Keratinocyte (primary cell): Measurements from ENCODE around the gene CD200R1. TPM values are rescaled to one million over a fixed set of nuclear protein-coding genes. Genes with fewer than 3 reads are reported as not detected.

Experiments used
- DNase-seq: peaks from one replicate; pipeline ENCODE4 v3.0.0-alpha.2; 2011; ENCODE audit warnings: low read depth, missing footprints, low spot score
- FAIRE-seq: peaks from 2 replicates; lab custom pipeline; 2011; peaks lifted over from hg19 to GRCh38; lab: Jason Lieb, UNC
- H2AFZ ChIP-seq: 2 replicates; pipeline ENCODE4 v1.6.0; 2012; ENCODE audit warnings: low read length, control low read depth, inconsistent platforms; ENCODE audit not compliant: control insufficient read depth
- H3K27ac ChIP-seq: 2 replicates; pipeline ENCODE4 v1.5.1; 2011; ENCODE audit warnings: low read length; ENCODE audit not compliant: control insufficient read depth, insufficient read depth
- H3K27me3 ChIP-seq: 3 replicates; pipeline ENCODE4 v1.6.0; 2011; ENCODE audit warnings: low read length; ENCODE audit not compliant: control insufficient read depth, insufficient read depth; ENCODE audit errors: extremely low read depth
- H3K36me3 ChIP-seq, 2 experiments: 2 replicates in 1 of 2; 3 replicates in 1 of 2; pipeline ENCODE4 v1.5.1; 2011; ENCODE audit warnings: low read length in 2 of 2, mild to moderate bottlenecking in 1 of 2; ENCODE audit not compliant: control insufficient read depth in 2 of 2, insufficient read depth in 2 of 2; ENCODE audit errors: extremely low read depth in 1 of 2
- H3K4me1 ChIP-seq: 3 replicates; pipeline ENCODE4 v1.5.1; 2011; ENCODE audit warnings: low read length; ENCODE audit not compliant: control insufficient read depth, insufficient read depth; ENCODE audit errors: extremely low read depth
- H3K4me2 ChIP-seq: 3 replicates; pipeline ENCODE4 v1.6.0; 2011; ENCODE audit warnings: low read depth, low read length; ENCODE audit not compliant: control insufficient read depth, insufficient read depth; ENCODE audit errors: extremely low read depth
- H3K4me3 ChIP-seq, 3 experiments: fragments of 200-600 bp in 1 of 3; sonication (generic) in 1 of 3; 2 replicates in 2 of 3; 3 replicates in 1 of 3; pipeline ENCODE4 v1.5.1; 2011 to 2016; ENCODE audit warnings: low read length in 3 of 3, mild to moderate bottlenecking in 3 of 3, control low read depth in 2 of 3, inconsistent platforms in 1 of 3, low read depth in 1 of 3, mixed read lengths in 1 of 3, mixed run types in 1 of 3, moderate library complexity in 1 of 3; ENCODE audit not compliant: control insufficient read depth in 2 of 3, insufficient read depth in 2 of 3; ENCODE audit errors: extremely low read depth in 1 of 3
- H3K79me2 ChIP-seq: 2 replicates; pipeline ENCODE4 v1.6.0; 2012; ENCODE audit warnings: low read length; ENCODE audit not compliant: control insufficient read depth, insufficient read depth
- H3K9ac ChIP-seq: 3 replicates; pipeline ENCODE4 v1.6.0; 2011; ENCODE audit warnings: low read length; ENCODE audit not compliant: control insufficient read depth, insufficient read depth; ENCODE audit errors: extremely low read depth
- H3K9me1 ChIP-seq: 3 replicates; pipeline ENCODE4 v1.6.0; 2011; ENCODE audit warnings: low read length; ENCODE audit not compliant: control insufficient read depth, insufficient read depth; ENCODE audit errors: extremely low read depth
- H3K9me3 ChIP-seq: 2 replicates; pipeline ENCODE4 v1.5.1; 2012; ENCODE audit warnings: low read depth, low read length; ENCODE audit not compliant: control insufficient read depth
- H4K20me1 ChIP-seq: 3 replicates; pipeline ENCODE4 v1.6.0; 2011; ENCODE audit warnings: low read length; ENCODE audit not compliant: control insufficient read depth, insufficient read depth; ENCODE audit errors: extremely low read depth
- EZH2 ChIP-seq: IDR thresholded peaks from one replicate; pipeline ENCODE4 v1.6.1; 2012; ENCODE audit warnings: inconsistent platforms, mild to moderate bottlenecking, low read length, moderate library complexity
- dilution Hi-C: fragments of 300-500 bp; cut with MboI; formaldehyde crosslinking; loops from one replicate; pipeline ENCODE4 v1.7.0; 2020; ENCODE audit warnings: low sequenced_read_pairs; ENCODE audit not compliant: extremely low pct_ligation_motif_present
- polyA minus RNA-seq, 3 experiments: library from RNA; depleted of rRNA, polyadenylated mRNA; stranded (reverse); fragments of >200 nt; gene quantifications; 1 replicate in 1 of 3; 2 replicates in 1 of 3; 3 replicates in 1 of 3; pipeline ENCODE4 v1.2.3, GENCODE V29; 2011
- polyA plus RNA-seq, 5 experiments: library from polyadenylated mRNA; depleted of rRNA in 3 of 5; stranded (reverse) in 3 of 5; stranded (forward) in 1 of 5; unstranded in 1 of 5; fragments of >200 nt; gene quantifications; 1 replicate in 1 of 5; 2 replicates in 3 of 5; 3 replicates in 1 of 5; pipeline versions ENCODE4 v1.2.1 to v1.2.3, GENCODE V29; 2011 to 2012; ENCODE audit warnings: missing spikeins in 2 of 5, low read depth in 1 of 5, low replicate concordance in 1 of 5
- TF ChIP-seq, protein P1 (sequence below), 3 experiments: IDR thresholded peaks in 1 of 3; conservative IDR thresholded peaks in 1 of 3; optimal IDR thresholded peaks in 1 of 3; 2 replicates in 2 of 3; 3 replicates in 1 of 3; pipeline versions ENCODE3 to v1.5.1; 2011; ENCODE audit warnings: low read length in 3 of 3, mild to moderate bottlenecking in 3 of 3, moderate library complexity in 2 of 3, control low read depth in 1 of 3, inconsistent platforms in 1 of 3; ENCODE audit not compliant: insufficient read depth in 2 of 3; ENCODE audit errors: extremely low read depth in 1 of 3

CD200R1 gene, protein sequence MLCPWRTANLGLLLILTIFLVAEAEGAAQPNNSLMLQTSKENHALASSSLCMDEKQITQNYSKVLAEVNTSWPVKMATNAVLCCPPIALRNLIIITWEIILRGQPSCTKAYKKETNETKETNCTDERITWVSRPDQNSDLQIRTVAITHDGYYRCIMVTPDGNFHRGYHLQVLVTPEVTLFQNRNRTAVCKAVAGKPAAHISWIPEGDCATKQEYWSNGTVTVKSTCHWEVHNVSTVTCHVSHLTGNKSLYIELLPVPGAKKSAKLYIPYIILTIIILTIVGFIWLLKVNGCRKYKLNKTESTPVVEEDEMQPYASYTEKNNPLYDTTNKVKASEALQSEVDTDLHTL
- polyA plus RNA-seq = 0.97 to 1.9 TPM (median 1.6 TPM) in 3 replicates
- polyA plus RNA-seq (2011; ENCODE audit: low read depth) = not detected
- polyA plus RNA-seq (2011; cell fraction: cytosol; rRNA removed) = 0.61 and 1.1 TPM in 2 replicates
- polyA plus RNA-seq (2011; cell fraction: nucleus; rRNA removed) = 1.5 and 1.6 TPM in 2 replicates
- polyA plus RNA-seq (2012; ENCODE audit: low replicate concordance) = 0.24 and 0.78 TPM in 2 replicates
- 1.5 to 2.0 TPM in 2 of 3 replicates, not detected in the other for polyA minus RNA-seq
- polyA minus RNA-seq (2011; cell fraction: cytosol; rRNA and poly(A)+ RNA removed) = not detected
- 1.2 and 2.9 TPM in 2 replicates for polyA minus RNA-seq (2011; cell fraction: nucleus; rRNA and poly(A)+ RNA removed)

DNA sequence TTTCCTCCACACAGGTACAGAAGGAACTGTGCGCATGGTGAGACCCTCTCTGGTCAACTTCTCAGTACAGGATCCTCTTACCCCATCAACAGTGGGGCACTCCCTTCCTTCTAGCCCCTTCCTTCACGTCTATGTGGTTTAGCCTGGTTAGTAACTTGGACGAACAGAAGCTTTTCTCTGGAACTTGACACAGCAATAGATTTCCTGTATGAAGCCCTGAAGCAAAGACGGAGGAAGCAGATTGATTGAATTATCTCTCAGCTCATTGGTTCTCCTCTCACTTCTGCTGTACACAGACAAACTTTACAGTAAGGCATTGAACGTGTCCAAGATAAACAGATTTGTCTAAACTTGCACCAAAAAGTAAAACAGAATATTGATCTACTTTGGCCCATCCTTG is at the start of gene CD200R1:
Gene CD200R1 (minus strand): TSS at position 210 of the 400 bp plus-strand sequence. CDS start 246 bp downstream, outside the sequence.
- DNase-seq (no peak), FAIRE-seq (peak; percentile 48)
- TF ChIP-seq, protein P1, sequence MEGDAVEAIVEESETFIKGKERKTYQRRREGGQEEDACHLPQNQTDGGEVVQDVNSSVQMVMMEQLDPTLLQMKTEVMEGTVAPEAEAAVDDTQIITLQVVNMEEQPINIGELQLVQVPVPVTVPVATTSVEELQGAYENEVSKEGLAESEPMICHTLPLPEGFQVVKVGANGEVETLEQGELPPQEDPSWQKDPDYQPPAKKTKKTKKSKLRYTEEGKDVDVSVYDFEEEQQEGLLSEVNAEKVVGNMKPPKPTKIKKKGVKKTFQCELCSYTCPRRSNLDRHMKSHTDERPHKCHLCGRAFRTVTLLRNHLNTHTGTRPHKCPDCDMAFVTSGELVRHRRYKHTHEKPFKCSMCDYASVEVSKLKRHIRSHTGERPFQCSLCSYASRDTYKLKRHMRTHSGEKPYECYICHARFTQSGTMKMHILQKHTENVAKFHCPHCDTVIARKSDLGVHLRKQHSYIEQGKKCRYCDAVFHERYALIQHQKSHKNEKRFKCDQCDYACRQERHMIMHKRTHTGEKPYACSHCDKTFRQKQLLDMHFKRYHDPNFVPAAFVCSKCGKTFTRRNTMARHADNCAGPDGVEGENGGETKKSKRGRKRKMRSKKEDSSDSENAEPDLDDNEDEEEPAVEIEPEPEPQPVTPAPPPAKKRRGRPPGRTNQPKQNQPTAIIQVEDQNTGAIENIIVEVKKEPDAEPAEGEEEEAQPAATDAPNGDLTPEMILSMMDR (optimal IDR thresholded peaks at IDR 0.05 in 1 of 3, IDR thresholded peaks at IDR 0.05 in 1 of 3, conservative IDR thresholded peaks at IDR 0.05 in 1 of 3; ENCODE audit: extremely low read depth in 1 of 3, insufficient read depth in 2 of 3, low read length in 3 of 3) = no peak
- no peak for TF ChIP-seq EZH2
- Histone ChIP-seq H3K9ac (no peak within 1 kb of the TSS), H3K27me3 (no peaks in the 10 kb centered on the region), H3K36me3 (no peaks in the 10 kb centered on the region), H3K27ac (no peak within 1 kb of the TSS), H3K9me3 (no peaks in the 10 kb centered on the region), H3K4me3 (peak within 1 kb of the TSS in 1 of 3 experiments; percentile 14), H3K4me2 (peak within 1 kb of the TSS; percentile 51), H2AFZ (peak within 1 kb of the TSS; percentile 89), H3K4me1 (no peaks in the 10 kb centered on the region), H4K20me1 (no peaks in the 10 kb centered on the region), H3K9me1 (no peaks in the 10 kb centered on the region), H3K79me2 (no peaks in the 10 kb centered on the region)
- dilution Hi-C loops = no loop called here

DNA sequence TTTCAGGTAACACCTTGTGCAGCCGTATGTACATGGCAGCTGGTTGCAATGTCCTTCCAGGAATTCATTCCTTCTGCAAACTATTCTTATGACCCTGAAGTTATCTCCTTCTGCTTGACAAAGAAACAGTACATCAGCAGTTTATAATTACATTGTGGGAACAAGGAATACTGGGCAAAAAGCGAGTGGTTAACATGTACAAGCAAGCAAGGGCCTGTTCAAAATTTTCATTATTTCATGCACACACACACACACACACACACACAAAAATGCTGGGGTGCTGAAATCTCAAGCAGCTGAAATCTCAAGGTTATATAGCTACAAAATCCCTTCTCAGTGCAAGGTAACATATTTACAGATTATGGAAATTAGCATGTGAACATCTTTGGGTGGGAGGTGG is 46.6 kb upstream of the CD200R1 start:
- Histone ChIP-seq H3K79me2 (peaks cover 29% of the 10 kb centered on the region), H3K27ac (no peak overlapping the region), H3K9ac (no peak overlapping the region), H3K9me1 (no peaks in the 10 kb centered on the region), H3K27me3 (no peaks in the 10 kb centered on the region), H3K9me3 (no peaks in the 10 kb centered on the region), H3K4me3 (no peak overlapping the region), H3K36me3 (peaks cover 0 to 3% of the 10 kb centered on the region in 2 experiments), H4K20me1 (no peaks in the 10 kb centered on the region), H3K4me2 (peak overlapping the region; percentile 25), H2AFZ (peak overlapping the region; percentile 38), H3K4me1 (peaks cover 22% of the 10 kb centered on the region)
- DNase-seq = no peak
- dilution Hi-C loops = no loop called here
- TF ChIP-seq, protein P1 (optimal IDR thresholded peaks at IDR 0.05 in 1 of 3, IDR thresholded peaks at IDR 0.05 in 1 of 3, conservative IDR thresholded peaks at IDR 0.05 in 1 of 3; ENCODE audit: extremely low read depth in 1 of 3, insufficient read depth in 2 of 3, low read length in 3 of 3) = no peak
- no peak for TF ChIP-seq EZH2
- FAIRE-seq = no peak
